Suprapubic skin (tissue), 4 donors: ENCODE measurements around the gene GXYLT2.

Source experiments
- EP300 ChIP-seq: sonication (generic); formaldehyde crosslinking; IDR thresholded peaks from one replicate; pipeline ENCODE4 v1.6.1; 2017; ENCODE audit warnings: antibody characterized with exemption
- POLR2A ChIP-seq, 2 donors: fragments of 450-650 bp; IDR thresholded peaks; one replicate each; pipeline ENCODE4 v1.6.1; 2017; ENCODE audit warnings: antibody characterized with exemption in 2 of 2, mild to moderate bottlenecking in 2 of 2, moderate library complexity in 2 of 2
- POLR2AphosphoS5 ChIP-seq, 3 donors: sonication (generic); formaldehyde crosslinking; IDR thresholded peaks; one replicate each; pipeline ENCODE4 v1.6.1; 2017; ENCODE audit warnings: antibody characterized with exemption in 3 of 3
- TF ChIP-seq, protein P1 (sequence below), 2 donors: fragments of 200-600 bp in 1 of 2; fragments of 450-650 bp in 1 of 2; sonication (generic) in 1 of 2; IDR thresholded peaks; one replicate each; pipeline ENCODE4 v1.5.1; 2016 to 2019; ENCODE audit warnings: antibody characterized with exemption in 2 of 2, mild to moderate bottlenecking in 1 of 2, moderate library complexity in 1 of 2

DNA sequence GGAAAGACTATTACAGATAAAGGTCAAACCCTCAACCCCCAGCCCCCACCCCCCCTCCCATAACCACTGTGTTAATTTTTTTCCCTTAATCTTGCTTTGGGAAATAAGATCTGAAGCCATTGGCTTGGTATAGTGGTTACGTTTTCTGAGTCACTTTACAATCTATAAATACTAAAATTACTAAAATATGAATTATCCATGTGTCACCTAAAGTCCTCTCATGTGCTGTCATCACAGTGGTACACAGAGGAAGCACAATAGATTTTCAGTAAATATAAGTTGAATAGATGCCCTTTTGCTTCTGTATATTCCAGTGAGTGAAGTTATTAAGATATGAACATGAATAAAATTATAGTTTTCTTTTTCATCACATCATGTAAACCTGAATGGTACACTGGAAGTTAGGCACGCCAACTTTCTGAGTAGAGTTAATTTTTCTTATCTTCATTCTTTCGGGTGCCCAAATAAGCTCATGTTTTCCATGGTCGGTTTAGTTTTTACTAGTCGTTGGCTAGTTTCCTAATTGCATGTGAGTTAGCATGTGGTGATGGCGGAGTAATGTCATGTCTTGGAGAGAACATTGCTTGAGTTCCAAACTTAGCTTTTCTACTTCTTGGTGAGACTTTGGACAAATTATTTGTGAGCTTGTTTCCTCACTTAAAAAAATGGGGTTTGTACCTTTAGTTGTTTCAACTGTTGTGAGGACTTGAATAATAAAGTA is 120.3 kb downstream of the GXYLT2 start:
- TF ChIP-seq POLR2A (IDR thresholded peaks at IDR 0.05) (no peak), POLR2AphosphoS5 (IDR thresholded peaks at IDR 0.05) (no peak), EP300 (no peak)
- TF ChIP-seq, protein P1, sequence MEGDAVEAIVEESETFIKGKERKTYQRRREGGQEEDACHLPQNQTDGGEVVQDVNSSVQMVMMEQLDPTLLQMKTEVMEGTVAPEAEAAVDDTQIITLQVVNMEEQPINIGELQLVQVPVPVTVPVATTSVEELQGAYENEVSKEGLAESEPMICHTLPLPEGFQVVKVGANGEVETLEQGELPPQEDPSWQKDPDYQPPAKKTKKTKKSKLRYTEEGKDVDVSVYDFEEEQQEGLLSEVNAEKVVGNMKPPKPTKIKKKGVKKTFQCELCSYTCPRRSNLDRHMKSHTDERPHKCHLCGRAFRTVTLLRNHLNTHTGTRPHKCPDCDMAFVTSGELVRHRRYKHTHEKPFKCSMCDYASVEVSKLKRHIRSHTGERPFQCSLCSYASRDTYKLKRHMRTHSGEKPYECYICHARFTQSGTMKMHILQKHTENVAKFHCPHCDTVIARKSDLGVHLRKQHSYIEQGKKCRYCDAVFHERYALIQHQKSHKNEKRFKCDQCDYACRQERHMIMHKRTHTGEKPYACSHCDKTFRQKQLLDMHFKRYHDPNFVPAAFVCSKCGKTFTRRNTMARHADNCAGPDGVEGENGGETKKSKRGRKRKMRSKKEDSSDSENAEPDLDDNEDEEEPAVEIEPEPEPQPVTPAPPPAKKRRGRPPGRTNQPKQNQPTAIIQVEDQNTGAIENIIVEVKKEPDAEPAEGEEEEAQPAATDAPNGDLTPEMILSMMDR (IDR thresholded peaks at IDR 0.05): no peak
